Natural killer cell treated with Interleukin-12 subunit alpha and Interleukin-12 subunit beta and Interleukin-15 and Interleukin-18, amount 100 ng/mL, for 72 hours (primary cell): ENCODE measurements around the gene CGB2. TPM values are rescaled to one million over a fixed set of nuclear protein-coding genes. Genes with fewer than 3 reads are reported as not detected.
"Not testable (repeated sequence)": the region's sequence is repeated elsewhere in the genome, so short reads cannot be mapped to it uniquely, and the experiment has no call there.

Experiments
- ATAC-seq, 2 donors: fragments of 150-1000 bp; cut with Tn5 transposase in 1 of 2; sonication (Bioruptor Pico), chemical (Tn5 transposase) in 1 of 2; 2 replicates each; pipeline ENCODE4 v1.10.0; 2021
- DNase-seq: peaks from one replicate; pipeline ENCODE4 v3.0.0; 2022; ENCODE audit warnings: low spot score
- H3K27ac Mint-ChIP-seq, 2 donors: 1 replicate in 1 of 2; 2 replicates in 1 of 2; pipeline ENCODE4 v1.8.0; 2022; ENCODE audit warnings: mixed read lengths in 2 of 2, mild to moderate bottlenecking in 1 of 2, moderate library complexity in 1 of 2
- H3K27me3 Mint-ChIP-seq, 2 donors: 1 replicate in 1 of 2; 2 replicates in 1 of 2; pipeline ENCODE4 v1.8.0; 2022; ENCODE audit warnings: mixed read lengths in 2 of 2
- H3K36me3 Mint-ChIP-seq: one replicate; pipeline ENCODE4 v1.8.0; 2022; ENCODE audit warnings: mixed read lengths
- H3K4me1 Mint-ChIP-seq, 2 donors: 1 replicate in 1 of 2; 2 replicates in 1 of 2; pipeline ENCODE4 v1.8.0; 2022; ENCODE audit warnings: low read depth in 2 of 2, mixed read lengths in 2 of 2, mild to moderate bottlenecking in 1 of 2
- H3K4me3 Mint-ChIP-seq: one replicate; pipeline ENCODE4 v1.8.0; 2022; ENCODE audit warnings: mixed read lengths
- H3K9me3 Mint-ChIP-seq: 2 replicates; pipeline ENCODE4 v1.8.0; 2022; ENCODE audit warnings: mixed read lengths
- total RNA-seq, 2 donors: library from RNA; stranded (reverse); gene quantifications; one replicate each; pipeline ENCODE4 v1.2.3, GENCODE V29; 2022

CGB2 gene
- total RNA-seq, 2 donors from 2014 or later = not detected

DNA sequence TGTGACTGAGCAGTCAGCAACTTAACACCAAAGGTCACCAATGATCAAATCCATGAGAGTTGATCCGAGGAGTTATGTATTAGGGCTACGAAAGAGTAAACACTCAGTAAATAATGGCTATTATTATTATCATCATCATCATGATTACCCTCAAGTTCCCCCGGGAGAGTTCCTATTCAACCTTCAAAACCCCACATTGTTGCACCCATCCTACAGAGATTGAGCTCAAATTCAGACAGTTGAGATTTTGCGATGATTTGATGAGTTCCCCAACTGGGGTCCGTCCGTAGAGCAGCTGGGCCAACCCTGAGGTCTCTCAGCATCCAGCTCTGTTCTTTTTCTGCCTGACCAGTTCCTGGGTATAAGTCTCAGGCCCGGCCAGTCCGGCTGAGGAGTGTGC lies 6.4 kb downstream of the CGB2 start:
- not testable (repeated sequence) for H3K4me1 Mint-ChIP-seq, H3K27me3 Mint-ChIP-seq, H3K9me3 Mint-ChIP-seq, DNase-seq, H3K4me3 Mint-ChIP-seq, H3K36me3 Mint-ChIP-seq, H3K27ac Mint-ChIP-seq, ATAC-seq

DNA sequence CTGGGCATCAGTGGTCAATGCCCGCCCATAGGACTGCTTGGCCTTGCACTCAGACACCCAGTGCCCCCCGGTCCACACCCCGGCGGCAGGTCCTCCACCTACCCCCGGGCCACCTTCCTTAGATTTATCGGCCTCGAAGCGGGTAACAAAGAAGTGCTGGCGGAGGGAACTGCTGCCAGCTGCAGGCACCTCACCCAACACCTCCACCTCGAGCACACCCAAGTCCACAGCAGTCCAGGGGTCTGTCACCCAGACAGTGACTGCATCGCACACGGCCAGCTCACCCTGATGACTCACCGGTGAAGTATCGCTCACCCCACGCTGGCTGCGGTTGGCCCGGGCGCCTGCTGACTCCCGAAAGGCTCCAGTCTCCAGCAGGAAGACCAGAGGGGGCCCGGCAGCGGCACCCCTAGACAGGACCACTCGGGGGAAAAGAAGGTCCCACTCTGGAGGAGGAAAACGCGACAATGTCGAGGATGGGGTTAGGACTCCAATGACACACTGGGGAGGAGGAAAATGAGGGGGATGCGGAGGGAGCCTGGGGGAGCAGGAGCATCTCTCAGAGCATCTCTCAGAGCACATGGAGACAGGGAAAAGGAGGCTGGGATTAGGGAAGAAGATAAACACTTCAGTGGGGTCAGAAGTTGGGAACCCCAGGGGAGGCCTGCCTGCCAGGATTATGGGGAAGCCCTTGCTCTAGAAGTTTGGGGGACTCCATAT lies 7.0 kb downstream of the CGB2 start:
- not testable (repeated sequence) for H3K27me3 Mint-ChIP-seq, H3K9me3 Mint-ChIP-seq, H3K27ac Mint-ChIP-seq, H3K4me1 Mint-ChIP-seq, ATAC-seq, H3K4me3 Mint-ChIP-seq, DNase-seq, H3K36me3 Mint-ChIP-seq

DNA sequence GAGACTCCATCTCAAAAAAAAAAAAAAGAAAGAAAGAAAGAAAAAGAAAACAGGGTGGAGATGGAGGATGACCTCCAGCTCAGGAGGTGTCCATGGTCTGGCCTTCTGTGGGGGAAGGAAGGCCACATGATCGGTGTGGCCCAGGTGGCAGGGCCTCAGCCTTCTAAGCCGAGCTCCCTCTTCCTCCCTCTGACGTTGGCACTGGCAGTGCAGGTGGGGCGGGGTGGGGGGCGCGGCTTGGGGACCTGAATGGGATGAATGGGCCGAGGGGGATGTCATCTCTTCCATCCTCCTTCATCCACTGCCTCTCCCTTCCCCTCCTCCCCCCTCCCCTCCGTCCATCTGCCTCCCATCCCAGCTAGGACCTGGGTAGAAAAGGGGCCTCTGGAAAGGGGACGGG lies 8.0 kb downstream of the CGB2 start:
- H3K4me3 Mint-ChIP-seq, H3K27ac Mint-ChIP-seq, H3K4me1 Mint-ChIP-seq, H3K9me3 Mint-ChIP-seq, ATAC-seq, H3K27me3 Mint-ChIP-seq, DNase-seq, H3K36me3 Mint-ChIP-seq: not testable (repeated sequence)

DNA sequence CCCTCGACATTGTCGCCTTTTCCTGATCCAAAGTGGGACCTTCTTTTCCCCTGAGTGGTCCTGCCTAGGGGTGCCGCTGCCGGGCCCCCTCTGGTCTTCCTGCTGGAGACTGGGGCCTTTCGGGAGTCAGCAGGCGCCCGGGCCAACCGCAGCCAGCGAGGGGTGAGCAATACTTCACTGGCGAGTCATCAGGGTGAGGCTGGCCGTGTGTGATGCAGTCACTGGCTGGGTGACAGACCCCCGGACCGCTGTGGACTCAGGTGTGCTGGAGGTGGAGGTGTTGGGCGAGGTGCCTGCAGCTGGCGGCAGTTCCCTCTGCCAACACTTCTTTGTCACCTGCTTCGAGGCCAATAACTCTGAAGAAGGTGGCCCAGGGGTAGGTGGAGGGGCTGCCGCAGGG lies 10.5 kb downstream of the CGB2 start:
- Mint-ChIP-seq H3K27me3 (no peaks in the 10 kb centered on the region), H3K4me1 (no peaks in the 10 kb centered on the region), H3K36me3 (no peaks in the 10 kb centered on the region), H3K4me3 (no peak overlapping the region), H3K27ac (no peak overlapping the region), H3K9me3 (no peaks in the 10 kb centered on the region)
- ATAC-seq = no peak
- DNase-seq = no peak

DNA sequence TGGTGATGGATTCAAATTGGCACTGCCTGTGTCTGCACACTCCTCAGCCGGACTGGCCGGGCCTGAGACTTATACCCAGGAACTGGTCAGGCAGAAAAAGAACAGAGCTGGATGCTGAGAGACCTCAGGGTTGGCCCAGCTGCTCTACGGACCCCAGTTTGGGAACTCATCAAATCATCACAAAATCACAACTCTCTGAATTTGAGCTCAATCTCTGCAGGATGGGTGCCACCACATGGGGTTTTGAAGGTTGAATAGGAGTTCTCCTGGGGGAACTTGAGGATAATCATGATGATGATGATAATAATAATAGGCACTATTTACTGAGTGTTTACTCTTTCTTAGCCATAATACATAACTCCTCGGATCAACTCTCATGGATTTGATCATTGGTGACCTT lies 11.0 kb downstream of the CGB2 start:
- ATAC-seq, H3K27ac Mint-ChIP-seq, H3K9me3 Mint-ChIP-seq, H3K4me3 Mint-ChIP-seq, H3K27me3 Mint-ChIP-seq, DNase-seq, H3K4me1 Mint-ChIP-seq, H3K36me3 Mint-ChIP-seq: not testable (repeated sequence)

DNA sequence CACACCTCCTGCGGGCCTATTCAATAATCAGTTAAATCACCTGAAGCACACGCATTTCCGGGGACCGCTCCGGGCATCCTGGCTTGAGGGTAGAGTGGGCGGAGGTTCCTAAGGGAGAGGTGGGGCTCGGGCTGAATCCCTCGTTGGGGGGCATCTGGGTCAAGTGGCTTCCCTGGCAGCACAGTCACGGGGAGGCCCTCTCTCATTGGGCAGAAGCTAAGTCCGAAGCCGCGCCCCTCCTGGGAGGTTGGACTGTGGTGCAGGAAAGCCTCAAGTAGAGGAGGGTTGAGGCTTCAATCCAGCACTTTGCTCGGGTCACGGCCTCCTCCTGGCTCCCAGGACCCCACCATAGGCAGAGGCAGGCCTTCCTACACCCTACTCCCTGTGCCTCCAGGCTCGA lies 11.9 kb downstream of the CGB2 start, which contains the start of gene CGB5:
Gene CGB5, plus strand, starts transcription at position 301 of the 400 bp plus-strand sequence. CDS start 362 bp downstream, outside the sequence.
- H3K9me3 Mint-ChIP-seq, H3K27ac Mint-ChIP-seq, H3K36me3 Mint-ChIP-seq, ATAC-seq, H3K4me1 Mint-ChIP-seq, H3K27me3 Mint-ChIP-seq, H3K4me3 Mint-ChIP-seq, DNase-seq: not testable (repeated sequence)

DNA sequence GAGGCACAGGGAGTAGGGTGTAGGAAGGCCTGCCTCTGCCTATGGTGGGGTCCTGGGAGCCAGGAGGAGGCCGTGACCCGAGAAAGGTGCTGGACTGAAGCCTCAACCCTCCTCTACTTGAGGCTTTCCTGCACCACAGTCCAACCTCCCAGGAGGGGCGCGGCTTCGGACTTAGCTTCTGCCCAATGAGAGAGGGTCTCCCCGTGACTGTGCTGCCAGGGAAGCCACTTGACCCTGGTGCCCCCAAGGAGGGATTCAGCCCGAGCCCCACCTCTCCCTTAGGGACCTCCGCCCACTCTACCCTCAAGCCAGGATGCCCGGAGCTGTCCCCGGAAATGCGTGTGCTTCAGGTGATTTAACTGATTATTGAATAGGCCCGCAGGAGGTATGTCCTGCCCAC lies 17.3 kb downstream of the CGB2 start, which contains the start of gene CGB8:
Gene CGB8, minus strand, starts transcription at position 101 of the 400 bp plus-strand sequence. CDS start 372 bp downstream, outside the sequence.
- not testable (repeated sequence) for H3K27me3 Mint-ChIP-seq, H3K27ac Mint-ChIP-seq, H3K4me3 Mint-ChIP-seq, ATAC-seq, H3K36me3 Mint-ChIP-seq, DNase-seq, H3K9me3 Mint-ChIP-seq, H3K4me1 Mint-ChIP-seq

DNA sequence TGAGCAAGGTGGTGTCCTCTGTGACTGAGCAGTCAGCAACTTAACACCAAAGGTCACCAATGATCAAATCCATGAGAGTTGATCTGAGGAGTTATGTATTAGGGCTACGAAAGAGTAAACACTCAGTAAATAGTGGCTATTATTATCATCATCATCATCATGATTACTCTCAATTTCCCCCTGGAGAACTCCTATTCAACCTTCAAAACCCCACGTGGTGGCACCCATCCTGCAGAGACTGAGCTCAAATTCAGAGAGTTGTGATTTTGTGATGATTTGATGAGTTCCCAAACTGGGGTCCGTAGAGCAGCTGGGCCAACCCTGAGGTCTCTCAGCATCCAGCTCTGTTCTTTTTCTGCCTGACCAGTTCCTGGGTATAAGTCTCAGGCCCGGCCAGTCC lies 18.1 kb downstream of the CGB2 start:
- not testable (repeated sequence) for H3K27ac Mint-ChIP-seq, H3K4me1 Mint-ChIP-seq, DNase-seq, H3K36me3 Mint-ChIP-seq, ATAC-seq, H3K4me3 Mint-ChIP-seq, H3K9me3 Mint-ChIP-seq, H3K27me3 Mint-ChIP-seq

DNA sequence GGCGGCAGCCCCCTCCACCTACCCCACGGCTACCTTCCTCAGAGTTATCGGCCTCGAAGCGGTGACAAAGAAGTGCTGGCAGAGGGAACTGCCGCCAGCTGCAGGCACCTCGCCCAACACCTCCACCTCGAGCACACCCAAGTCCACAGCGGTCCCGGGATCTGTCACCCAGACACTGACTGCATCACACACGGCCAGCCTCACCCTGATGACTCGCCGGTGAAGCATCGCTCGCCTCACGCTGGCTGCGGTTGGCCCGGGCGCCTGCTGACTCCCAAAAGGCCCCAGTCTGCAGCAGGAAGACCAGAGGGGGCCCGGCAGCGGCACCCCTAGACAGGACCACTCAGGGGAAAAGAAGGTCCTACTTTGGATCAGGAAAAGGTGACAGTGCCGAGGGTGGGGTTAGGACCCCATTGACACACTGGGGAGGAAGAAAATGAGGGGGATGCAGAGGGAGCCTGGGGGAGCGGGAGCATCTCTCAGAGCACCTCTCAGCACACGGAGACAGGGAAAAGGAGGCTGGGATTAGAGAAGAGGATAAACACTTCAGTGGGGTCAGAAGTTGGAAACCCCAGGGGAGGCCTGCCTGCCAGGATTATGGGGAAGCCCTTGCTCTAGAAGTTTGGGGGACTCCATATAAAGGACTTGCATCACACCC lies 18.8 kb downstream of the CGB2 start:
- DNase-seq, H3K27ac Mint-ChIP-seq, H3K4me3 Mint-ChIP-seq, ATAC-seq, H3K36me3 Mint-ChIP-seq, H3K4me1 Mint-ChIP-seq, H3K27me3 Mint-ChIP-seq, H3K9me3 Mint-ChIP-seq: not testable (repeated sequence)

DNA sequence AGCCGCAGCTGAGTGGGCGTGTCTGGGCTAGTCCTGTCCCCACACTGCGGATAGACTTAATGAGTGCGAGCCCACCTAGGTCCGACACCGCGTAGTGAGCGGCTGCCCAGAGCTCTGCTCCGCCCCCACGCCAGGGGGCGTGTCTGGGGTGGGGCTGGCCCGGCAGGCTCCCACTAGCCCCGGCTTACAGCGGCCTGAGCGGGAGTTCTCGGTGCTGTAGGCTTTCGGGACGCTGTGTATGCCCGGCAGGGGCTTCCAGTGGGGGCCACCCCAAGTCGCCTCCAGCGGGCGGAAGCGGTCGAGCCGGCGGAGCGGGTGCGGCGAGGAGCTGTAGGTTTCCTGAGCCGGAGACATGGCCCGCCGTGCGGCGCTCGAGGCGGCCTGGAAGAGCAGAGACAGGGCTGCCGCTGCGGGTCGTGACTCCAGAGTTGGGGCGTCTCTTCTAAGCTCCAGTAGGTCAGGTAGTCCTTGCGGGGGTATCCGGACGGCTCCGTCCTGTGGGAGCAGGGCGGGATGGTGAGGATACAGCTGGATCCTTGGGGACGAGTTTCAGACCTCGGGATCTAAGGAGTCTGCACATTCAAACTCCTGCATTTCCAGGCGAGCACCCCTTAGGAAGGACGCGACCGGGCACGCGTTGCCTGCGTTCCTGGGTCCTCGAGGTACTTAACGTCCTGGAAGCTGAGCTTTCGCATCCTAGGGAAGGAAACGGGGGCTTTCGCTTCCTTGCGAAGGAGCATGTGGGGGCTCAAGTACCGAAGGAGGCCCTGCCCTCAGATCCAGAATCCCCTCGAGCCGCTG lies 24.6 kb downstream of the CGB2 start:
- peaks cover 13 to 15% of the 10 kb centered on the region in 2 donors for H3K4me1 Mint-ChIP-seq
- peak; percentile 70 for DNase-seq
- H3K9me3 Mint-ChIP-seq = no peaks in the 10 kb centered on the region
- peak; percentile 81 to 89 for ATAC-seq
- H3K36me3 Mint-ChIP-seq = no peaks in the 10 kb centered on the region
- H3K27me3 Mint-ChIP-seq = peaks cover 23 to 32% of the 10 kb centered on the region in 2 donors
- no peak overlapping the region for H3K27ac Mint-ChIP-seq
- H3K4me3 Mint-ChIP-seq = peak overlapping the region; percentile 82

DNA sequence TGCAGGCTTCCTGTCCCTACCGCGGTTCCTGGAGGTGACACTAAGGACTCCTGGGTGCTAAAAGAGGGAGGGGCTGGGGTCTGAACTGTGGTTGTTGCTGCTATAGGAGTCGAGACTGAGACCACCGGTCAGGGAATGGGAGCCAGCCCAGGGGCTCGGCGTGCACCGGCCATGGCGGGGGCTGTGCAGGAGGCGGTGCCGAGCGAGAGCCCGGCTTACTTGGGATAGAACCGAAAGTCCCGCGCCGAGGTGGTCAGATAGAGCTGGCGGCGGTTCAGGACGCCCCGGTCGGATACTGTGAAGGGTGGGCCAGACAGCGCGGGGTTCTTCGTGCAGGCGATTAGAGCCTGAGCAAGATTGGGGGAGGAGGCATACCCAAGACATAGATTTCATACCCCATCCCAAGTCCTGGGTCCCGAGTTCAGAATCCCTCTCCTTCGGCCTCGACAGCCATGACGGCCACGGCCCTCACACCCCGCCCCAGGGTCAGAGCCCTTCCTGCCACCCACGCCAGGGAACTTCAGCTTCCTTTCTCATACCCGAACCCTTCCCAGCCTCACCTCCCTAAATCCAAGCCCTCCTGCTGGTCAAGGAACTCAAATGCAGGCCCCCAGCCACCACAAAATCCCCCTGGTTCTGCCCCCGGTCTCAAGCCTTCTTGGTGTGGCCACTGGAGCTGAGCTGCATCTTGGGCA lies 25.4 kb downstream of the CGB2 start:
- Mint-ChIP-seq H3K4me1 (peaks cover 15% of the 10 kb centered on the region in 2 donors), H3K4me3 (peak overlapping the region; percentile 82), H3K27me3 (peaks cover 23 to 32% of the 10 kb centered on the region in 2 donors), H3K27ac (peak overlapping the region in 1 of 2 donors; percentile 48)
- DNase-seq, H3K36me3 Mint-ChIP-seq, H3K9me3 Mint-ChIP-seq: not testable (repeated sequence)
- peak in 1 of 2 donors; percentile 26 for ATAC-seq

DNA sequence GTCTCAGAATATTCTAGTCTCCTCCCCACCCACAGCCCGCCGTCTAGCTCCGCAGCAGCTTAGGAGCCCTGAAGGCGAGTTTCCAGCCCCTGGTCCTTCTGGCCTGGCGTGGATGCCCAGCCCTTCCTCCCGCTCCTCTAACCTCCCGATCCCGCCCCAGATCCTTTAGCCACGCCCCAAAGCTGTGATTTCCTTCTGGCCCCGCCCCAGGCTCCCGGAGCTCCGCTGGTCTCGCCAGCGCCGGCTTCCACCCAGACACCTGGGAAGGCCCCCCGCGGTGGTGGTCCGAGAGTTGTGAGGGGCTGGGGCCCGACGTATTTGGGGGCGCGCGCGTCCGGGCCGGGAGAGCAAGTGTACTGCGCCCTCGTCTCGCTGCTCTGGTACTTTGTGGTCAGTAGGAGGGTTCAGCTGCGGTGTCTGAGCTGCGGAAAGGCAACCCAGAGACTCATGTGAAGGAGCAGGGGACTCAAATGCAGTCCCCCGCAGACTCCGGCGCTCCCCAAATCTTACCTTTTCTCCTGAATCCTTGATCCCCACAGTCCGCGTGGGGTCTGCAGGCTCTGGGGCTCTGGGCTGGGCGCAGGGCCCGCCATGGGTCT lies 26.0 kb downstream of the CGB2 start, which contains the start of gene CGB7:
Gene CGB7, minus strand, starts transcription at position 114 of the 599 bp plus-strand sequence. CDS start 2,374 bp downstream, outside the sequence.
- Mint-ChIP-seq H3K36me3 (no peaks in the 10 kb centered on the region), H3K9me3 (no peaks in the 10 kb centered on the region), H3K27ac (peak within 1 kb of the TSS in 1 of 2 donors; percentile 48), H3K4me3 (peak within 1 kb of the TSS; percentile 82), H3K4me1 (peaks cover 15% of the 10 kb centered on the region in 2 donors), H3K27me3 (peaks cover 23 to 32% of the 10 kb centered on the region in 2 donors)
- DNase-seq = no peak
- peak; percentile 25 to 48 for ATAC-seq

DNA sequence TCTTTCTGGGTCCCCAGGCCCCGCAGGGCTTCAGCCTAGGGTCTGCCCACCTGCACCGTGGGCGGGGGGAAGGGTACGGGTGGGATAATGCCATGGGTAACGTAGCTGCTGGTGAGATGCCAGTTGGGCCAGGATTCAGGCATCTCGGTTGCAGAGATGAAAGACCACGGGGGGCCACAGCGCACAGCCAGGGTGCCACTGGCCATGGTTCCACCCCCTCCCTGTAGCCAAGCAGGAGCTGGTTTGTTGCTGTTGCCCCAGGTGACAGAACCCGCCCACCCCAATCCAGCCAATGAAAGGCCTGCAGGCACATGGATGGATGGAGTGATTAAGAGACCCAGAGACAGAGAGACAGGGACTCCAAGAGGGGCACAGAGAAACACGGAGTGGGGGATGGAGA lies 26.9 kb downstream of the CGB2 start:
- H3K27me3 Mint-ChIP-seq = peaks cover 25 to 32% of the 10 kb centered on the region in 2 donors
- H3K36me3 Mint-ChIP-seq = no peaks in the 10 kb centered on the region
- no peak overlapping the region for H3K4me3 Mint-ChIP-seq
- H3K9me3 Mint-ChIP-seq = no peaks in the 10 kb centered on the region
- no peak for DNase-seq
- no peak overlapping the region for H3K27ac Mint-ChIP-seq
- no peak for ATAC-seq
- H3K4me1 Mint-ChIP-seq = peaks cover 15% of the 10 kb centered on the region in 2 donors
